ENCODE measurements around the gene CRYBB3. TPM values are rescaled to one million over a fixed set of nuclear protein-coding genes. Genes with fewer than 3 reads are reported as not detected.
"Not testable (repeated sequence)": the region's sequence is repeated elsewhere in the genome, so short reads cannot be mapped to it uniquely, and the experiment has no call there.

Gene CRYBB3
- total RNA-seq, 4 donors from 2014 or later: not detected

DNA sequence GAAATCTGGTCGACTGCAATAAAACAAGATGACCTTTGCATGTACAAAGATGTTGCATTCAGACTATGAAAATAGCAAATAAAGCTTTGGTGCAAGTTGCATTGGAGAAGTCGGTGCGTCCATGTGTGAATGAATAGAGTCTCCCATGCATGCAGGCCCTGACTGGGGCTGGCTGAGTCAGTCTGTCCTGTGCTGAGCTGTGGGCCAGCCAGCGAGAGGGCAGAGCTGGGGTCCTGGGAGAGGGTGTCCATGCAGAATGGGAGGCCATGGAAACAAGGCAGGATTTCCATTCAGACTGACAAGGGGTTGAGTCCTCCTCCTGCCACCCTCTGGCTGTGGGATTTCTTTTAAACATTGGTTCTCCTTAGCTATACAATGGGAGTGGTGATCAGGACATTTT, 2.3 kb upstream of the CRYBB3 start:
- ATAC-seq (ENCODE audit: low FRiP score) (no peak), DNase-seq (ENCODE audit: low spot score) (no peak)
- TF ChIP-seq, protein P1, sequence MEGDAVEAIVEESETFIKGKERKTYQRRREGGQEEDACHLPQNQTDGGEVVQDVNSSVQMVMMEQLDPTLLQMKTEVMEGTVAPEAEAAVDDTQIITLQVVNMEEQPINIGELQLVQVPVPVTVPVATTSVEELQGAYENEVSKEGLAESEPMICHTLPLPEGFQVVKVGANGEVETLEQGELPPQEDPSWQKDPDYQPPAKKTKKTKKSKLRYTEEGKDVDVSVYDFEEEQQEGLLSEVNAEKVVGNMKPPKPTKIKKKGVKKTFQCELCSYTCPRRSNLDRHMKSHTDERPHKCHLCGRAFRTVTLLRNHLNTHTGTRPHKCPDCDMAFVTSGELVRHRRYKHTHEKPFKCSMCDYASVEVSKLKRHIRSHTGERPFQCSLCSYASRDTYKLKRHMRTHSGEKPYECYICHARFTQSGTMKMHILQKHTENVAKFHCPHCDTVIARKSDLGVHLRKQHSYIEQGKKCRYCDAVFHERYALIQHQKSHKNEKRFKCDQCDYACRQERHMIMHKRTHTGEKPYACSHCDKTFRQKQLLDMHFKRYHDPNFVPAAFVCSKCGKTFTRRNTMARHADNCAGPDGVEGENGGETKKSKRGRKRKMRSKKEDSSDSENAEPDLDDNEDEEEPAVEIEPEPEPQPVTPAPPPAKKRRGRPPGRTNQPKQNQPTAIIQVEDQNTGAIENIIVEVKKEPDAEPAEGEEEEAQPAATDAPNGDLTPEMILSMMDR (IDR thresholded peaks at IDR 0.05): no peak

DNA sequence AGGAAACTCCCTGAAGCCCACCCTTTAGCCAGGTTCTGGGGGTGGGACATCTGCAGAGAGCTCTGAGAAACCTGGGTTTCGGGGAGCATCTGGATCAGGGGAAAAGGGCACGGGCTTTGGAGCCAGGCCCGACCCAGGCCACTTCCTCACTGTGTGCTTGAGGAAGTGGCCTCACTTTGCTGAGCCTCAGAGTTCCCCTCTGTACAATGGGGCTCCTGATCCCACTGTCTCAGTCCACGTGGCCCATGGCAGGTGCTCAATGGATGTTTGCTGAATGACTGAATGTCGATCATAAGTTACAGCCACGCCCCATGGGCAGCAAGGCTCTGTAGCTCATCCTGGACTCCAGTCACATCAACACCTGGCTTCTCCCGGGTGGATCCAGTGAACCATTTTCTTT, 1.3 kb downstream of the CRYBB3 start:
- DNase-seq (ENCODE audit: low spot score) (no peak), ATAC-seq (ENCODE audit: low FRiP score) (no peak)
- TF ChIP-seq, protein P1 (IDR thresholded peaks at IDR 0.05): no peak

DNA sequence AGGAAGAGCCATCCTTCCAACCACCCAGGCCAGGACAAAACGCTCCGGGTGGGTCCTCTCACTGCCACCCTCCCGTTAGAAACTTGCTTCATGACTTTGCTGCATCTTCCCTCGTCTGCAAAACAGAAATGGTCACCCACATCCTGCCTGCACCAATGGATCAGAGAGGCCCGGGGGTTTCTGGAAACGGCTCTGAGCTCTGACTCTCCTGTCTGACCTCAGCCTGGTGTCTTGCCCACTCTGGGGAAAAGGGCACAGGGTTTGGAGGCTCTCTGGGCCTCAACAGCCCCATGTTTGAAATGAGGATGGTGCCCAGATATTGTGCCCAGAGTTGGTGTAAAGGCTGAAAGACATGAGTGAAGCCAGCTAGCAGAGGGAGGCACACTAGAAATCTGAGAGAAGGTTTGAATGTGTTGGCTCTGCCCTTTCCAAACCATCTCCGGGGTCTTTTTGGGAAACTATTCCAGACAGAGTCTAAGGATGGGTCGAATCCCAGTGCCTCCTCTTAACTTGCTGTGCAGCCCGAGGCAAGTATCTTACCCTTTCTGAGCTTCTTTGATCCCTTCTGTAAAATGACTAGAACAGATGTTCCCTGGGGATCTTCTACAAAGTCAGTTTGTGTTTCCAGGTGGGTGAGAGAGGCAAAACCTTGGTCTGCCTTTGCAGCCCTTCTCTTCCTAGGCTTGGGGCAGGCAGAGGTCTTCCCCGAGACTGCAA, 2.1 kb downstream of the CRYBB3 start:
- no peak for ATAC-seq (ENCODE audit: low FRiP score)
- TF ChIP-seq, protein P1 (IDR thresholded peaks at IDR 0.05): no peak
- DNase-seq (ENCODE audit: low spot score): no peak

DNA sequence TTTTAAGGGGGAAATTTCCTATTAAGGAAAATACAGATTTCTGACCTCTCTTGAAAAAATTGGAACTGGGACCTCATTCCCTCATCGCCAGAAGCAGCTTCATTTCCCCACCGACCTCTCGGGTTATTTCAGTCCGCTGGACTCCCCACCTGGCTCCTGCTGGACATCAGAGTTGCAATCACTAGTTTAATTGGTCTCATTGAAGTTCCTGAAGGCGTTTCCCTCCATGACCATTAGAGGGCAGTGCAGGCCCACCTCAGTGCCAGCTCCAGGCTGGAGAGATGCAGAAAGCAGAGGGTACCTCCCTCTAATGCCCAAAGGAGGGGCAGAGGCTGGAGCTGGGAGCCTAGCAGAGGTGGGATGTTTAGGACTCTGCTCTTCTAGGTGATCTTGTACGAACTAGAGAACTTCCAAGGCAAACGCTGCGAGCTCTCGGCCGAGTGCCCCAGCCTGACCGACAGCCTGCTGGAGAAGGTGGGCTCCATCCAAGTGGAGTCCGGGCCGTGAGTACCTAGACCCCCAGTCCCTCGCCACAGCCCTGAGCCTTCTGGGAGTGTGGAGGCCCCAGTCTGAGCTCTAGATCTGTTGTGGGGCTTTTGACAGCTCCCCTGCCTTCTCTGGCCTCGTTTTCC, 2.7 kb downstream of the CRYBB3 start:
- TF ChIP-seq, protein P1 (IDR thresholded peaks at IDR 0.05): no peak
- DNase-seq (ENCODE audit: low spot score) (peak; percentile 27), ATAC-seq (ENCODE audit: low FRiP score) (peak; percentile 71)

DNA sequence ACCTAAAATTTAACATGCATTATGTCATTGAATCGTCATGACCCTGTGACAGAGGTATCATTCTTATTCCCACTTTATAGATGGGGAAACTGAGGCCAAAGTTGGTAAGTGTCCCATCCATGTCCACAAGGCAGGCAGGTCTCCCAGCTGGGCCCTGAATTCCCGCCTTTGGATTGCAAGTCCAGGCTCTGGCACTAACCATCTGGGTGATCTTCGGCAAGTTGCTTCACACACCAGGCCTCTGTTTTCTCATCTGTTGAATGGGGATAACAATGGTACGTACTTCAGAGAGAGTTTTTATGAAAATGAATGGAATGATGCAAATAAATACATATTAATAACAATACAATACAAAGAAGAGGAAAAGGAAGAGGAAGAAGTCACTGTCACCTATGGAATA, 3.4 kb downstream of the CRYBB3 start:
- no peak for DNase-seq (ENCODE audit: low spot score)
- ATAC-seq (ENCODE audit: low FRiP score): no peak
- TF ChIP-seq, protein P1 (IDR thresholded peaks at IDR 0.05): no peak

DNA sequence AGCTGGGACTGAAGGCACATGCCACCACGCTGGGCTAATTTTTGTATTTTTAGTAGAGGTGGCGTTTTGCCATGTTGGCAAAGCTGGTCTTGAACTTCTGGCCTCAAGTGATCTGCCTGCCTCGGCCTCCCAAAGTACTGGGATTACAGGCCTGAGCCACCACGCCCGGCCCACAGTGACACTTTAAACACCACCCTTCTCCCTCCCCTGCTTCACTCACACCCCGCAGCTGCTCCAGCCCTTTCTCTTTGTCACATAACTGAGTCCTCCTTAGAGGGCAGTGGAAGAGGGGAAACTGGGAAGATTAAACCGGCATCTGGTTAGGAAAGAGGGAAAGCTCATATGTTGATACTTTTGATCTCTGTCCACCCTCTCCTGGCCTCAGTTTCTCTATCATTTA, 4.9 kb downstream of the CRYBB3 start:
- ATAC-seq (ENCODE audit: low FRiP score); DNase-seq (ENCODE audit: low spot score): not testable (repeated sequence)

DNA sequence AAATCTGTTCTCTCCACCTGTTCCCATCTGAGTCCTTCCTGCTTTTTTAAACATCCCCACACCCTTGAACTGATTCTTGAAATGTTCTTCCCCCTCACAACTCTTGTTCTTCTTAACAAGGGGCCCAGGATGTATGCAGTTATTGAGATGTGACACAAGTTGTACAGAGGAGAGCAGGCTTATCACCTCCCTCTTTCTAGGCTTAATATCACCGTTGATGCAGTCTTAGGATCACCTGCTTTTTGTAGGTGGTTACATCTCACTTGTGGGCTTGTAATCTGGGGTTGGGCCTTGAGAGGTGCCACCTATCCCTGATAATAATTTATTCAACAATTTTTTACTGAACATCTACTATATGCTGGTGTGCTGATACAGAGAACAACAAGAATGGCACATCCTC, 6.2 kb downstream of the CRYBB3 start:
- DNase-seq (ENCODE audit: low spot score) (no peak), ATAC-seq (ENCODE audit: low FRiP score) (no peak)
- TF ChIP-seq, protein P1 (IDR thresholded peaks at IDR 0.05): no peak
